HL-60 (cell line): Measurements from ENCODE around the gene YIPF5.
A peak's percentile ranks its signal among the peaks of the same experiment; 100 is the strongest.

Source experiments
- DNase-seq, 2 experiments: peaks; one replicate each; pipeline ENCODE4 v3.0.0-alpha.2; 2010 to 2020; ENCODE audit warnings: low read depth in 1 of 2, low spot score in 1 of 2
- H3K27ac ChIP-seq: fragments of 250-450 bp; sonication (Bioruptor Pico); replicated peaks from 2 replicates; pipeline ENCODE4 v1.5.1; 2020; ENCODE audit warnings: mild to moderate bottlenecking, moderate library complexity
- H3K27me3 ChIP-seq: fragments of 250-450 bp; sonication (Bioruptor Pico); 2 replicates; pipeline ENCODE4 v1.5.1; 2021; ENCODE audit warnings: mild to moderate bottlenecking, moderate library complexity; ENCODE audit not compliant: insufficient read depth, poor library complexity, severe bottlenecking
- H3K4me3 ChIP-seq: replicated peaks from 2 replicates; pipeline ENCODE4 v1.5.1; 2011; ENCODE audit warnings: mild to moderate bottlenecking, control low read depth, low read length; ENCODE audit not compliant: insufficient read depth
- GABPA ChIP-seq: IDR thresholded peaks from 2 replicates; pipeline ENCODE4 v1.6.1; 2012; ENCODE audit warnings: low read depth
- POLR2AphosphoS5 ChIP-seq: IDR thresholded peaks from 2 replicates; pipeline ENCODE4 v1.6.1; 2012; ENCODE audit warnings: low read depth
- SPI1 ChIP-seq: IDR thresholded peaks from 2 replicates; pipeline ENCODE4 v1.6.1; 2012; ENCODE audit warnings: low read depth, mild to moderate bottlenecking, borderline replicate concordance
- TF ChIP-seq, protein P1 (sequence below): IDR thresholded peaks from one replicate; pipeline ENCODE4 v1.5.1; 2011; ENCODE audit warnings: low read length, control low read depth, inconsistent platforms; ENCODE audit not compliant: insufficient read depth
- TF ChIP-seq, protein P2 (sequence below): IDR thresholded peaks from 2 replicates; pipeline ENCODE4 v1.6.1; 2012; ENCODE audit warnings: low read depth; ENCODE audit not compliant: insufficient replicate concordance

Gene YIPF5

DNA sequence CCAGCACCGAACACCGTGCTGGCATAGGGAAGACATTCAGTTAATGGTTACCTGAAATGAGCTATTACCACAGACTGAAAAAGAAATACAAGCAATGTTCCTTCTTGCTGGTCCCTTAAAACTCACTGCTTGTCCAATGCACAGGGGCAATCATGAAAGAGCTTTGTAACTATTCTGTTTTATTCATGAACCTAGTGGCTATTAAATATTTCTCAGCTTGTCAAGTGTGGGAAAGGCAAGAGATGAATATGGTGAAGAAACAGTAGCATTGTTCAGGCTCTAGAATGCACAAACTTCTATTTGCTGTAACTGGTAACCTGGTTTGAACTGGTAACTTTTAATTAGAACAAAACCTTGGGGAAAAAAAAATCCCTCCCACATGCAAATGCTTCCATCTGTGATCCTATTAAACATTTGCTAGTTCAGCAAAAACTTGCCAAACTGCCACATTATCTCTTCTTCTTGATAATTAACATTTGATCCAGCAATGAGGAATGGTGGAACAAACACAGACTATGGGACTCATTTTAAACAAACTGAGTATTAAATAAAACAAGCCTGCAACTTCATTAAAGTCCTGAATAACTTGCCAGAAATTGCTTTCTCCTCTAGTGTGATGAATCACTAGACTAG is 36.1 kb downstream of the YIPF5 start:
- Histone ChIP-seq H3K27ac (peak overlapping the region; percentile 70), H3K27me3 (no peaks in the 10 kb centered on the region), H3K4me3 (no peak overlapping the region)
- DNase-seq, result no peak
- TF ChIP-seq POLR2AphosphoS5, result no peak
- TF ChIP-seq, protein P1, sequence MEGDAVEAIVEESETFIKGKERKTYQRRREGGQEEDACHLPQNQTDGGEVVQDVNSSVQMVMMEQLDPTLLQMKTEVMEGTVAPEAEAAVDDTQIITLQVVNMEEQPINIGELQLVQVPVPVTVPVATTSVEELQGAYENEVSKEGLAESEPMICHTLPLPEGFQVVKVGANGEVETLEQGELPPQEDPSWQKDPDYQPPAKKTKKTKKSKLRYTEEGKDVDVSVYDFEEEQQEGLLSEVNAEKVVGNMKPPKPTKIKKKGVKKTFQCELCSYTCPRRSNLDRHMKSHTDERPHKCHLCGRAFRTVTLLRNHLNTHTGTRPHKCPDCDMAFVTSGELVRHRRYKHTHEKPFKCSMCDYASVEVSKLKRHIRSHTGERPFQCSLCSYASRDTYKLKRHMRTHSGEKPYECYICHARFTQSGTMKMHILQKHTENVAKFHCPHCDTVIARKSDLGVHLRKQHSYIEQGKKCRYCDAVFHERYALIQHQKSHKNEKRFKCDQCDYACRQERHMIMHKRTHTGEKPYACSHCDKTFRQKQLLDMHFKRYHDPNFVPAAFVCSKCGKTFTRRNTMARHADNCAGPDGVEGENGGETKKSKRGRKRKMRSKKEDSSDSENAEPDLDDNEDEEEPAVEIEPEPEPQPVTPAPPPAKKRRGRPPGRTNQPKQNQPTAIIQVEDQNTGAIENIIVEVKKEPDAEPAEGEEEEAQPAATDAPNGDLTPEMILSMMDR, result no peak
- no peak for TF ChIP-seq SPI1
- no peak for TF ChIP-seq GABPA
- TF ChIP-seq, protein P2, sequence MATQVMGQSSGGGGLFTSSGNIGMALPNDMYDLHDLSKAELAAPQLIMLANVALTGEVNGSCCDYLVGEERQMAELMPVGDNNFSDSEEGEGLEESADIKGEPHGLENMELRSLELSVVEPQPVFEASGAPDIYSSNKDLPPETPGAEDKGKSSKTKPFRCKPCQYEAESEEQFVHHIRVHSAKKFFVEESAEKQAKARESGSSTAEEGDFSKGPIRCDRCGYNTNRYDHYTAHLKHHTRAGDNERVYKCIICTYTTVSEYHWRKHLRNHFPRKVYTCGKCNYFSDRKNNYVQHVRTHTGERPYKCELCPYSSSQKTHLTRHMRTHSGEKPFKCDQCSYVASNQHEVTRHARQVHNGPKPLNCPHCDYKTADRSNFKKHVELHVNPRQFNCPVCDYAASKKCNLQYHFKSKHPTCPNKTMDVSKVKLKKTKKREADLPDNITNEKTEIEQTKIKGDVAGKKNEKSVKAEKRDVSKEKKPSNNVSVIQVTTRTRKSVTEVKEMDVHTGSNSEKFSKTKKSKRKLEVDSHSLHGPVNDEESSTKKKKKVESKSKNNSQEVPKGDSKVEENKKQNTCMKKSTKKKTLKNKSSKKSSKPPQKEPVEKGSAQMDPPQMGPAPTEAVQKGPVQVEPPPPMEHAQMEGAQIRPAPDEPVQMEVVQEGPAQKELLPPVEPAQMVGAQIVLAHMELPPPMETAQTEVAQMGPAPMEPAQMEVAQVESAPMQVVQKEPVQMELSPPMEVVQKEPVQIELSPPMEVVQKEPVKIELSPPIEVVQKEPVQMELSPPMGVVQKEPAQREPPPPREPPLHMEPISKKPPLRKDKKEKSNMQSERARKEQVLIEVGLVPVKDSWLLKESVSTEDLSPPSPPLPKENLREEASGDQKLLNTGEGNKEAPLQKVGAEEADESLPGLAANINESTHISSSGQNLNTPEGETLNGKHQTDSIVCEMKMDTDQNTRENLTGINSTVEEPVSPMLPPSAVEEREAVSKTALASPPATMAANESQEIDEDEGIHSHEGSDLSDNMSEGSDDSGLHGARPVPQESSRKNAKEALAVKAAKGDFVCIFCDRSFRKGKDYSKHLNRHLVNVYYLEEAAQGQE, result no peak

DNA sequence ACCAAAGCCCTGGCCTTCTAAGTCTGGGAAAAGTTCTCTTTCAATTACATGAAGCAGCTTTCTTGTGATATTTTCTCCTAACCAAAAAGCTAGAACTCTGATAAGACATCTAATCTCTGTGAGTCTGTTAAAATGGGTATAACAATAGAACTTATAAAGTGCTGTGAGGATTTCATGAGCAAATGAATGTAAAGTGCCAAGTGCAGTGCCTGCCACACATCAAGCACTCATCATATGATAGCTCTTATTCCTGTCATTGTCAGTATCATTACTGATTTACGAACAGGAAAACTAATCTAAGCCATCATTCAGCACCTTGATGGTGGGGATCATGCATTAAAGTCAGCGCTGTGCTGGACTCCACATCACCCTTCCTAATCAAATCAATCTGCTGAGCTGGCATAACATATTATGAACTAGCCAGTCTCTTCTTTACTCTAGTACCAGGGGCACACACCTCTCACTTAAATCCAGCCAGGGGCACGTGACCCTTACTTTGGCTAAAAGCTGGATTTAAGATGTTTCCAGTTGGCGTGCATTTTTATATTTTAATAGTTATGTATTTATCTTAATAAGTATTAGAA is 37.3 kb downstream of the YIPF5 start:
- DNase-seq, result no peak
- Histone ChIP-seq H3K4me3 (no peak overlapping the region), H3K27me3 (no peaks in the 10 kb centered on the region), H3K27ac (peak overlapping the region; percentile 34; the same call in 1 of the 2 replicates)
- TF ChIP-seq, protein P2, result no peak
- TF ChIP-seq SPI1 (no peak), POLR2AphosphoS5 (no peak), GABPA (no peak)
- TF ChIP-seq, protein P1, result no peak

DNA sequence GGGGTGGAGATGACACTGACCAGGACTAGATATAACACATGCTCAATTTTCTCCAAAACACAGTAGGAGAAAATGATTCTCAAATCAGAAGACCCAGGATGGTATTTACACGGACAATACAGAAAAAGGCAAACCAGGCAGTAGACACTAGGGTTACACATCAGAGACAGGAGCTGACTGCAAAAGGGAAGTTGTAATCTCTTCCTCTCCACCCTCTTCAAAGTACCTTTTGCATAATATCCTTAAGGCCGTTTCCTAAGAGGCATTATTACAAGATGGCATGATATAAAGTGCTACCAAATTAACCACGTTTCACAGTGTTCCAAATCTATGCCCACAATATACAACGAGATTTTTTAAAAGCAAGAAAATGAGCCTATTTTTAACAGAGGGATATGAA is 39.2 kb downstream of the YIPF5 start:
- Histone ChIP-seq H3K27me3 (no peaks in the 10 kb centered on the region), H3K27ac (peak overlapping the region; percentile 52), H3K4me3 (no peak overlapping the region)
- TF ChIP-seq, protein P1, result no peak
- TF ChIP-seq POLR2AphosphoS5 (no peak), GABPA (no peak), SPI1 (peak; percentile 58; the same call in 1 of the 2 replicates)
- TF ChIP-seq, protein P2, result no peak
- DNase-seq, result peak; percentile 56 to 63
